ENCODE results near the gene ASPHD1. TPM values are rescaled to one million over a fixed set of nuclear protein-coding genes. Genes with fewer than 3 reads are reported as not detected.

ASPHD1 gene
- total RNA-seq, 4 donors from 2014 or later: 0.32 to 0.61 TPM; not detected in 2

DNA sequence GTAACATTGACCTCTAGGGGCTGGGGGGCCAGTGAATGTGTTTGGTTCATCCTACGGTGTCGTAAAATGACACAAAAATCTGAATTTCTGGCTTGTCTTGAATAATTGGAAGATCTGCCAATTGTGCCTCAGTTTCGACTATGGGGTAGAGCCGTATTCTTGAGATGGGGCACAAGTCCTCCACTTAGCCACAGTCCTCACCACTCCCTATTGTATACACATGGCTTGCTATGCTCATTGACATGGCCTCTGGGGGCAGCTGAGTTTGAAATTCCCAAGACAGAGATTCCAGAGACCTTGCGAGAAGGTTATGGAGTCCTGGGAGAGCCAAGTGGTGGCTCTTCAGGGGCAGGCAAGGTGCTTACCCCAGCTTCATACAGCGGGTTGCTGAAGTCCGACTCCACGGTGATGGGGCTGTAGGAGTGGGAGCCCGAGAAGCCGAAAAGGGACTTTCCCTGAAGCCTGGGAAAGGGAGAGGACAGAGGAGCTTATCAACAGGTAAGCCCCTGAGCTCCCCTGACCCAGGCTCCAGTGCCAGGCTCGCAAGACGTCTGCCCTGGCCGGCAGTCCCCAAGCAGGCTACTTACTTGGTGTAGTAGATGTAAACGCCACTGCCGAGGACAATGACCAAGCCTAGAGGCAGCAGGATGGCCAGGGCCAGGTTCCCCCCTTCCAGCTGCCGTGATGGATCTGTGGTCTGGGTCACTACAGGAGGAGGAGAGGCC lies 28.3 kb upstream of the ASPHD1 start:
- Histone ChIP-seq H3K9me3 (no peaks in the 10 kb centered on the region), H3K4me3 (no peak overlapping the region), H3K36me3 (no peaks in the 10 kb centered on the region), H3K27me3 (peaks cover 4 to 24% (median 6%) of the 10 kb centered on the region in 4 donors), H3K4me1 (peaks cover 0 to 9% (median 6%) of the 10 kb centered on the region in 3 donors), H3K27ac (no peak overlapping the region)
- intact Hi-C loops (cut with DNase I): no loop called here
- DNase-seq: no peak
- no peak for TF ChIP-seq POLR2A (IDR thresholded peaks at IDR 0.05)
- TF ChIP-seq, protein P1, sequence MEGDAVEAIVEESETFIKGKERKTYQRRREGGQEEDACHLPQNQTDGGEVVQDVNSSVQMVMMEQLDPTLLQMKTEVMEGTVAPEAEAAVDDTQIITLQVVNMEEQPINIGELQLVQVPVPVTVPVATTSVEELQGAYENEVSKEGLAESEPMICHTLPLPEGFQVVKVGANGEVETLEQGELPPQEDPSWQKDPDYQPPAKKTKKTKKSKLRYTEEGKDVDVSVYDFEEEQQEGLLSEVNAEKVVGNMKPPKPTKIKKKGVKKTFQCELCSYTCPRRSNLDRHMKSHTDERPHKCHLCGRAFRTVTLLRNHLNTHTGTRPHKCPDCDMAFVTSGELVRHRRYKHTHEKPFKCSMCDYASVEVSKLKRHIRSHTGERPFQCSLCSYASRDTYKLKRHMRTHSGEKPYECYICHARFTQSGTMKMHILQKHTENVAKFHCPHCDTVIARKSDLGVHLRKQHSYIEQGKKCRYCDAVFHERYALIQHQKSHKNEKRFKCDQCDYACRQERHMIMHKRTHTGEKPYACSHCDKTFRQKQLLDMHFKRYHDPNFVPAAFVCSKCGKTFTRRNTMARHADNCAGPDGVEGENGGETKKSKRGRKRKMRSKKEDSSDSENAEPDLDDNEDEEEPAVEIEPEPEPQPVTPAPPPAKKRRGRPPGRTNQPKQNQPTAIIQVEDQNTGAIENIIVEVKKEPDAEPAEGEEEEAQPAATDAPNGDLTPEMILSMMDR (IDR thresholded peaks at IDR 0.05): no peak
- 87 to 93% methylated on average over 9 to 10 of the region's 16 CpGs for WGBS, 2 donors

DNA sequence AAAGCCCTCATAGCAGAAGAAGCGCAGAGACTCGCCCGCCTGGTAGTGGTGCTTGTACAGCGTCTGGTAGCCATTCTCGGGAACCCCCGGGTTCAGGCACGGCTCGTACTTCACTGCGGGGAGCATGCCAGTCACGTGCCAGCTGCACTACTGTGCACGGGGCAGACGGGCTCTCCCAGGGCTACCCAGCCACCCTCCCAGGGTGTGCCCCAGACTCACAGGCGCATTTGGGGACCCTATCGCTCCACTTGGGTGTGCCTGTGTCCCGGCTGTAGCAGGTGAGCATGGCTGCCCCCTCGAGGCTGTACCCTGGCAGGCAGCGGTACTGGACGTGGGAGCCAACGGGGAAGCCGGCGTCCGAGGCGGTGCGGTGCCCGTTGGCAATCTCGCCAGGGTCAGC lies 27.0 kb upstream of the ASPHD1 start:
- WGBS, 2 donors: 88% methylated on average over 5 of the region's 26 CpGs; no CpG with 5 or more reads in 1 of the 2 donors
- TF ChIP-seq POLR2A (IDR thresholded peaks at IDR 0.05): no peak
- TF ChIP-seq, protein P1 (IDR thresholded peaks at IDR 0.05): no peak
- Histone ChIP-seq H3K4me3 (no peak overlapping the region), H3K27ac (no peak overlapping the region), H3K4me1 (peaks cover 0 to 16% (median 12%) of the 10 kb centered on the region in 3 donors), H3K9me3 (no peaks in the 10 kb centered on the region), H3K36me3 (no peaks in the 10 kb centered on the region), H3K27me3 (peaks cover 7 to 37% (median 13%) of the 10 kb centered on the region in 4 donors)
- DNase-seq: no peak
- intact Hi-C loops (cut with DNase I): no loop called here

DNA sequence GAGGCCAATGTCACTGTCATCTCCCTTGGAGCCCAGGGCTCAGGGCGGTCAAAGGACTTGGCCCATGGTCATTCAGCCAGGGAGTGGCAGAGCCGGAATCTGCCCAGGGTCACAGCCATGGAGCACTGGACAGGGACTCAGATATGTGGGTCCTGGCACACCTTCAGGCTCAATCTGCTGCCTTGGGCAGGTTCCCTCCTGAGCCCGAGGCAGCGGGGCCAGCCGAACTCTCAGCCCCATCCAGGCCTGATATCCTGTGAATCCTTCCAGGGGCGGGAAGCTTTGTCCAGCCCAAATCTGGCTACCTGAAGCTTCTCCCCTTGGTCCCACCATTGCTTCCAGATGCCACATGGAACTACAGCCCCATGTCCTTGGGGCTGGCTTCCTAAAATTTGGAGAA lies 25.1 kb upstream of the ASPHD1 start:
- H3K4me3 ChIP-seq: no peak overlapping the region
- intact Hi-C loops (cut with DNase I): no loop called here
- H3K27me3 ChIP-seq: peaks cover 7 to 55% (median 14%) of the 10 kb centered on the region in 4 donors
- H3K9me3 ChIP-seq: no peaks in the 10 kb centered on the region
- 82 to 91% methylated on average over 3 to 4 of the region's 6 CpGs for WGBS, 2 donors
- no peak for DNase-seq
- no peak overlapping the region for H3K27ac ChIP-seq
- H3K4me1 ChIP-seq: peaks cover 0 to 16% (median 12%) of the 10 kb centered on the region in 3 donors
- TF ChIP-seq POLR2A (IDR thresholded peaks at IDR 0.05): no peak
- TF ChIP-seq, protein P1 (IDR thresholded peaks at IDR 0.05): no peak
- H3K36me3 ChIP-seq: no peaks in the 10 kb centered on the region

DNA sequence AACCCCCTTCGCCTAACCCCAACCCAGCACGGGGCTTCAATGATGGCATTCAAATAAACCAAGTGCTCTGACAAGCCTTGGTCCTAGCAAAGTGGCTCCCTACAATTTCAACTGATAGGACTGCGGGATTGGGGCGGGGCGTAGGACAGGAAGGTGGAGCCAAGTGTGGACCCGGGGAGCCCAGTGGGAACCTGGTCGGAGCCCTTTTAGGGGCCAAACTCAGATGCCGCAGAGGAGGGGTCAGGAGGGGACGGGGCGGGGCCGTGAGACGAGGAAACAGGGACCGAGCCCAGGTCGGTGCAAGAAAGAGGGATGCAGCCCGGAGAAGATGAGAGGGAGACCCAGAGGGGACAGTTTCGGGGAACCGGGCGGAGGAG lies 24.1 kb upstream of the ASPHD1 start:
- WGBS, 2 donors: 17 to 25% methylated on average over 9 to 16 of the region's 18 CpGs
- intact Hi-C loops (cut with DNase I): no loop called here
- no peaks in the 10 kb centered on the region for H3K36me3 ChIP-seq
- peaks cover 0 to 16% (median 12%) of the 10 kb centered on the region in 3 donors for H3K4me1 ChIP-seq
- no peak for DNase-seq
- TF ChIP-seq POLR2A (IDR thresholded peaks at IDR 0.05): no peak
- TF ChIP-seq, protein P1 (IDR thresholded peaks at IDR 0.05): no peak
- H3K9me3 ChIP-seq: no peaks in the 10 kb centered on the region
- H3K4me3 ChIP-seq: peak overlapping the region in 2 of 4 donors; percentile 28 to 50
- no peak overlapping the region for H3K27ac ChIP-seq
- H3K27me3 ChIP-seq: peaks cover 7 to 60% (median 14%) of the 10 kb centered on the region in 4 donors

DNA sequence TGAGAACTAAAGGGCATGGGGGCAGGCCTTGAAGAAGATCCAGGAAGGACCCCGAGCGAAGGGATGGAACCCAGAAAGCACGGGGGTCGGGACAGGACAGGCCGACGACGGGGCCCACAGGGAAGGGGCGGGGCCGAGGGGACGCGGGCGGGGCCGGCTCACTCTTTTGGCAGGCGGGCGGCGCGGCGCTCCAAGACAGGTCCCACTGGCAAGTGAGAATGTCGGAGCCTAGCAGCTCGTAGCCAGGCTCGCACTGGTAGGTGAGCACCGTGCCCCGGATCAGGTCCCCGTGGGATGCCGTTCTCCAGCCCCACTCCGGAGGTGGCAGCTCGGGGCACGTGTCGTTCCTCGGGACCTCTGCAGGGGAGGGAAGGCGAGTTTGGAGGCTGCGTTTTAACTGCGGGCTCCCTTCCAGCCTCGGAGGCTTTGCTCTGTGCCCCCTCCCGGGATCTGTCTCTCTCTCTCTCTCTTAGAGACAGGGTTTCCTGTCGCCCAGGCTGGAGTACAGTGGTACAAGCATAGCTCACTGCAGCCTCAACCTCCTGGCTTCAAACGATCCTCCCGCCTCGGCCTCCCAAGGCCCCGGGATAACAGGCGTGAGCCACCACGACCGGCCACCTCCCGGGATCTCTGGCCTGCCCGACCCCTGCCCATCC lies 23.6 kb upstream of the ASPHD1 start:
- WGBS, 2 donors: 0 to 9% methylated on average over 6 to 20 of the region's 45 CpGs
- no peak overlapping the region for H3K27ac ChIP-seq
- peaks cover 0 to 16% (median 12%) of the 10 kb centered on the region in 3 donors for H3K4me1 ChIP-seq
- H3K4me3 ChIP-seq: peak overlapping the region in 2 of 4 donors; percentile 28 to 50
- intact Hi-C loops (cut with DNase I): no loop called here
- H3K36me3 ChIP-seq: no peaks in the 10 kb centered on the region
- TF ChIP-seq POLR2A (IDR thresholded peaks at IDR 0.05): no peak
- TF ChIP-seq, protein P1 (IDR thresholded peaks at IDR 0.05): no peak
- no peaks in the 10 kb centered on the region for H3K9me3 ChIP-seq
- H3K27me3 ChIP-seq: peaks cover 7 to 60% (median 14%) of the 10 kb centered on the region in 4 donors
- no peak for DNase-seq
